ENCODE results near the gene UROC1. TPM values are rescaled to one million over a fixed set of nuclear protein-coding genes. Genes with fewer than 3 reads are reported as not detected.

The UROC1 gene
- total RNA-seq, 2 experiments from 2014 or later, result not detected

- TF ChIP-seq, protein P1, sequence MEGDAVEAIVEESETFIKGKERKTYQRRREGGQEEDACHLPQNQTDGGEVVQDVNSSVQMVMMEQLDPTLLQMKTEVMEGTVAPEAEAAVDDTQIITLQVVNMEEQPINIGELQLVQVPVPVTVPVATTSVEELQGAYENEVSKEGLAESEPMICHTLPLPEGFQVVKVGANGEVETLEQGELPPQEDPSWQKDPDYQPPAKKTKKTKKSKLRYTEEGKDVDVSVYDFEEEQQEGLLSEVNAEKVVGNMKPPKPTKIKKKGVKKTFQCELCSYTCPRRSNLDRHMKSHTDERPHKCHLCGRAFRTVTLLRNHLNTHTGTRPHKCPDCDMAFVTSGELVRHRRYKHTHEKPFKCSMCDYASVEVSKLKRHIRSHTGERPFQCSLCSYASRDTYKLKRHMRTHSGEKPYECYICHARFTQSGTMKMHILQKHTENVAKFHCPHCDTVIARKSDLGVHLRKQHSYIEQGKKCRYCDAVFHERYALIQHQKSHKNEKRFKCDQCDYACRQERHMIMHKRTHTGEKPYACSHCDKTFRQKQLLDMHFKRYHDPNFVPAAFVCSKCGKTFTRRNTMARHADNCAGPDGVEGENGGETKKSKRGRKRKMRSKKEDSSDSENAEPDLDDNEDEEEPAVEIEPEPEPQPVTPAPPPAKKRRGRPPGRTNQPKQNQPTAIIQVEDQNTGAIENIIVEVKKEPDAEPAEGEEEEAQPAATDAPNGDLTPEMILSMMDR (IDR thresholded peaks at IDR 0.05), result no peak
- Mint-ChIP-seq H3K9me3 (no peaks in the 10 kb centered on the region), H3K27me3 (peaks cover 6% of the 10 kb centered on the region), H3K36me3 (ENCODE audit: low read depth) (no peaks in the 10 kb centered on the region), H3K4me3 (no peak overlapping the region), H3K4me1 (ENCODE audit: low read depth) (no peaks in the 10 kb centered on the region), H3K27ac (no peak overlapping the region)
- DNase-seq (no peak), ATAC-seq (ENCODE audit: poor library complexity) (no peak)
- no peak overlapping the region for H3K4me3 ChIP-seq (ENCODE audit: low read length)
- no peaks in the 10 kb centered on the region for H3K4me1 ChIP-seq (ENCODE audit: insufficient read depth, low read length)
- ChIA-PET CTCF (no interaction called here), POLR2A (no interaction called here)
- peaks cover 0 to 8% of the 10 kb centered on the region in 2 experiments for H3K9me3 ChIP-seq (ENCODE audit: control insufficient read depth in 1 of 2, insufficient read depth in 1 of 2, low read length in 2 of 2)
- H3K36me3 ChIP-seq (ENCODE audit: insufficient read depth, low read length), result no peaks in the 10 kb centered on the region
- no peak overlapping the region for H3K27ac ChIP-seq (ENCODE audit: low read depth in 1 of 2, low read length in 2 of 2)
- intact Hi-C loops (cut with DNase I, micrococcal nuclease), result no loop called here
- H3K27me3 ChIP-seq (ENCODE audit: control insufficient read depth in 1 of 2, insufficient read depth in 2 of 2, low read length in 2 of 2), result no peaks in the 10 kb centered on the region
Measured at GRCh38 chr3:126538966-126539365, 21.4 kb upstream of the UROC1 start.

DNA sequence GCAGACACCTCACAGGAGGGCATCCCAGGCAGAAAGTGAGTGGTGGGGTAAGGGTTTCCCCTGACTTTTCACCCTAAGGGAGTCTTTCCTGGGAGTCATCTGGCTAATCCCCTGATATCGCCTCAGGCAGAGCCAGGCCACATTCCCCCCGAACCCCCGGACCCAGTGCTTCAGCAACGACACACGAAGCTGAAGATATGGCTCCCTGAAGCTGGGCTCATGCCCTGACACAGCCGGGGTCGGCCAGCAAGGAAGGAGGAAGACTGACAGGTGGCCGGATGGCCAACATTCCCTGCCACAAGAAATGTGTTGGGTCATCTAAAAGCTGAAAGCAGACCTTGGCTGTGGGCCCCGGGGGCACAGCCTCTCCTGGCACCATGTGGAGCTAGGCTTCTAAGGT is 20.7 kb upstream of the UROC1 start:
- no peak overlapping the region for H3K4me3 ChIP-seq (ENCODE audit: low read length)
- ChIA-PET POLR2A (no interaction called here), CTCF (no interaction called here)
- intact Hi-C loops (cut with DNase I, micrococcal nuclease), result no loop called here
- DNase-seq (no peak), ATAC-seq (ENCODE audit: poor library complexity) (no peak)
- Mint-ChIP-seq H3K27me3 (peaks cover 6% of the 10 kb centered on the region), H3K36me3 (ENCODE audit: low read depth) (no peaks in the 10 kb centered on the region), H3K9me3 (no peaks in the 10 kb centered on the region), H3K4me1 (ENCODE audit: low read depth) (no peaks in the 10 kb centered on the region), H3K4me3 (no peak overlapping the region), H3K27ac (no peak overlapping the region)
- H3K27ac ChIP-seq (ENCODE audit: low read depth in 1 of 2, low read length in 2 of 2), result no peak overlapping the region
- H3K27me3 ChIP-seq (ENCODE audit: control insufficient read depth in 1 of 2, insufficient read depth in 2 of 2, low read length in 2 of 2), result no peaks in the 10 kb centered on the region
- H3K36me3 ChIP-seq (ENCODE audit: insufficient read depth, low read length), result no peaks in the 10 kb centered on the region
- TF ChIP-seq, protein P1 (IDR thresholded peaks at IDR 0.05), result no peak
- H3K4me1 ChIP-seq (ENCODE audit: insufficient read depth, low read length), result no peaks in the 10 kb centered on the region
- H3K9me3 ChIP-seq (ENCODE audit: control insufficient read depth in 1 of 2, insufficient read depth in 1 of 2, low read length in 2 of 2), result peaks cover 0 to 8% of the 10 kb centered on the region in 2 experiments

GRCh38 chr3:126537730-126538281 is 20.2 kb upstream of the UROC1 start:
- Mint-ChIP-seq H3K27ac (no peak overlapping the region), H3K9me3 (no peaks in the 10 kb centered on the region), H3K27me3 (peaks cover 6% of the 10 kb centered on the region), H3K4me1 (ENCODE audit: low read depth) (no peaks in the 10 kb centered on the region), H3K36me3 (ENCODE audit: low read depth) (no peaks in the 10 kb centered on the region), H3K4me3 (no peak overlapping the region)
- DNase-seq (peak in 1 of 14 experiments; percentile 17), ATAC-seq (ENCODE audit: poor library complexity) (no peak)
- intact Hi-C loops (cut with DNase I, micrococcal nuclease), result no loop called here
- H3K4me1 ChIP-seq (ENCODE audit: insufficient read depth, low read length), result no peaks in the 10 kb centered on the region
- POLR2A ChIA-PET, result no interaction called here
- no peaks in the 10 kb centered on the region for H3K36me3 ChIP-seq (ENCODE audit: insufficient read depth, low read length)
- no peak overlapping the region for H3K4me3 ChIP-seq (ENCODE audit: low read length)
- no peaks in the 10 kb centered on the region for H3K27me3 ChIP-seq (ENCODE audit: control insufficient read depth in 1 of 2, insufficient read depth in 2 of 2, low read length in 2 of 2)
- CTCF ChIA-PET, result no interaction called here
- TF ChIP-seq, protein P1 (IDR thresholded peaks at IDR 0.05), result no peak
- peaks cover 0 to 5% of the 10 kb centered on the region in 2 experiments for H3K9me3 ChIP-seq (ENCODE audit: control insufficient read depth in 1 of 2, insufficient read depth in 1 of 2, low read length in 2 of 2)
- H3K27ac ChIP-seq (ENCODE audit: low read depth in 1 of 2, low read length in 2 of 2), result no peak overlapping the region

Data from CD4-positive, alpha-beta T cell (primary cell).